Activated B cell treated with CpG ODN at 0.5 μM for 24 hours (primary cell): ENCODE results near the gene NDFIP2. TPM values are rescaled to one million over a fixed set of nuclear protein-coding genes. Genes with fewer than 3 reads are reported as not detected.
"Not testable (repeated sequence)": the region's sequence is repeated elsewhere in the genome, so short reads cannot be mapped to it uniquely, and the experiment has no call there.

ENCODE experiments used
- ATAC-seq: fragments of 200-7000 bp; cut with Tn5 transposase; one replicate; pipeline ENCODE4 v1.10.0; 2021; ENCODE audit warnings: low read depth, mild to moderate bottlenecking, moderate library complexity
- CTCF ChIA-PET: fragments of 350-600 bp; sonication (Branson Sonifier 250); formaldehyde crosslinking; loops from one replicate; lab custom pipeline; 2021; ENCODE audit warnings: antibody characterized with exemption; lab: Charles Lee
- POLR2A ChIA-PET: fragments of 350-600 bp; sonication (Branson Sonifier 250); formaldehyde crosslinking; loops from one replicate; lab custom pipeline; 2021; ENCODE audit warnings: antibody characterized with exemption; lab: Charles Lee
- DNase-seq: peaks from one replicate; pipeline ENCODE4 v3.0.0; 2022
- H3K27ac Mint-ChIP-seq: one replicate; pipeline ENCODE4 v1.8.0; 2020; ENCODE audit warnings: mixed read lengths
- H3K27me3 Mint-ChIP-seq: one replicate; pipeline ENCODE4 v1.8.0; 2021; ENCODE audit warnings: mixed read lengths
- H3K36me3 Mint-ChIP-seq: one replicate; pipeline ENCODE4 v1.8.0; 2021; ENCODE audit warnings: low read depth, mixed read lengths
- H3K4me1 Mint-ChIP-seq: one replicate; pipeline ENCODE4 v1.8.0; 2021; ENCODE audit warnings: mixed read lengths
- H3K4me3 Mint-ChIP-seq: one replicate; pipeline ENCODE4 v1.8.0; 2020; ENCODE audit warnings: mild to moderate bottlenecking, mixed read lengths
- H3K9me3 Mint-ChIP-seq: one replicate; pipeline ENCODE4 v1.8.0; 2020; ENCODE audit warnings: mixed read lengths
- CTCF ChIP-seq: fragments of 200-600 bp; IDR thresholded peaks from one replicate; pipeline ENCODE4 v1.8.0; 2022; ENCODE audit warnings: antibody characterized with exemption, mild to moderate bottlenecking
- intact Hi-C: fragments of 100-400 bp; cut with micrococcal nuclease; formaldehyde crosslinking; loops from one replicate; pipeline ENCODE4 v1.15.1; 2024
- total RNA-seq: library from RNA; stranded (reverse); gene quantifications from 2 replicates; pipeline ENCODE4 v1.2.3, GENCODE V29; 2022

The NDFIP2 gene
- total RNA-seq, 1 donor from 2014 or later: 2.8 TPM

DNA sequence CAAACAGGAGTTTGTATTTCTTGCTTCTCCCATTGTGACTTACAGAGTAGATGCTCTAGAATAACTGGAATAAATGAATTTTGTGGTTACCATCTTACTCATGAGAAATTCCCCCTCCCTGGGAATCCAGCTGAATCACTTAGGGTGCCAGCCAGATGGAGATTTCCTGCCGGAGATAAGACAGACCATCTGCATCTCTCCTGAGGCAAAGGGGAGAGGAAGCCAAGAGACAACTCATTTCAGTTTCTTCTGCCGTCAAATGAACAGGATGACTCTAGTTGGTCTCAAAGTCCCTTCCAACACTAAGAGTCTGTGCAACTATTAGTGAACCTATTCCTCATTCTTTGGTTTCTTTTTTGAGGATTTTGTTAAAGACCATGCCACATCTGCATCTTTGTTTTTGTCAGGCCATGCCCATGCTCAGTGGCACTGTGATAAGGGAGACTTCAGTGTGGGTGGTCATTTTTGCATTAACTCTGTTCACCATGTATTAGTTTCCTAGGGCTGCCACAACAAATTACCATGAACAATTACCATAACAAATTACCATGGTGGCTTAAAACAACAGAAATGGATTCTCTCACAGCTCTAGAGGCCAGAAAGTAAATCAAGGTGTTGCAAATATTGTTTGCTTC lies 112.8 kb downstream of the NDFIP2 start:
- ATAC-seq (no peak), DNase-seq (no peak)
- no peak overlapping the region for H3K4me3 Mint-ChIP-seq
- H3K4me1 Mint-ChIP-seq: no peaks in the 10 kb centered on the region
- no peaks in the 10 kb centered on the region for H3K27me3 Mint-ChIP-seq
- ChIA-PET POLR2A (no interaction called here), CTCF (interaction anchor here (1.2 kb wide), 1 partner anchor 9 kb away, joined by 3 read pairs; no protein-coding TSS in a partner anchor)
- intact Hi-C loops: no loop called here
- peaks cover under 1% of the 10 kb centered on the region for H3K9me3 Mint-ChIP-seq
- H3K27ac Mint-ChIP-seq: no peak overlapping the region
- TF ChIP-seq CTCF: no peak
- H3K36me3 Mint-ChIP-seq: no peaks in the 10 kb centered on the region

GRCh38 chr13:79600146-79600545 lies 119.2 kb downstream of the NDFIP2 start:
- H3K4me1 Mint-ChIP-seq, H3K4me3 Mint-ChIP-seq, H3K27me3 Mint-ChIP-seq, DNase-seq, H3K9me3 Mint-ChIP-seq, intact Hi-C loops, H3K36me3 Mint-ChIP-seq, POLR2A ChIA-PET, H3K27ac Mint-ChIP-seq, CTCF ChIA-PET, ATAC-seq: not testable (repeated sequence)

GRCh38 chr13:79602936-79603335 lies 122.0 kb downstream of the NDFIP2 start:
- Mint-ChIP-seq H3K27me3 (no peaks in the 10 kb centered on the region), H3K9me3 (peaks cover 4% of the 10 kb centered on the region), H3K4me3 (no peak overlapping the region), H3K27ac (no peak overlapping the region), H3K4me1 (no peaks in the 10 kb centered on the region), H3K36me3 (no peaks in the 10 kb centered on the region)
- ChIA-PET POLR2A (no interaction called here), CTCF (no interaction called here)
- intact Hi-C loops: no loop called here
- ATAC-seq (no peak), DNase-seq (no peak)
- no peak for TF ChIP-seq CTCF

GRCh38 chr13:79604752-79605151 lies 123.8 kb downstream of the NDFIP2 start:
- intact Hi-C loops: no loop called here
- H3K27ac Mint-ChIP-seq: no peak overlapping the region
- H3K9me3 Mint-ChIP-seq: peaks cover 7% of the 10 kb centered on the region
- ATAC-seq (no peak), DNase-seq (no peak)
- ChIA-PET POLR2A (no interaction called here), CTCF (no interaction called here)
- H3K4me1 Mint-ChIP-seq: no peaks in the 10 kb centered on the region
- no peak overlapping the region for H3K4me3 Mint-ChIP-seq
- H3K27me3 Mint-ChIP-seq: no peaks in the 10 kb centered on the region
- H3K36me3 Mint-ChIP-seq: no peaks in the 10 kb centered on the region
- no peak for TF ChIP-seq CTCF

Other genes starting within 250 kb of the NDFIP2 start
- 73.5 and 92.9 TPM in 2 replicates for gene RBM26, start 74.9 kb upstream of the NDFIP2 start, total RNA-seq